A375 (cell line): ENCODE data around the gene EPHA8. TPM values are rescaled to one million over a fixed set of nuclear protein-coding genes. Genes with fewer than 3 reads are reported as not detected.

Experiments
- small RNA-seq: library from RNA; depleted of rRNA; stranded (forward); fragments of <200 nt; gene quantifications from one replicate; pipeline ENCODE3, GENCODE V24; 2014
- total RNA-seq: library from RNA; depleted of rRNA; stranded (reverse); fragments of >200 nt; shearing (Covaris generic); gene quantifications from 2 replicates; pipeline ENCODE4 v1.2.3, GENCODE V29; 2014; rRNA removed

Gene EPHA8
- 0.13 TPM in 1 of 2 replicates, not detected in the other for total RNA-seq

DNA sequence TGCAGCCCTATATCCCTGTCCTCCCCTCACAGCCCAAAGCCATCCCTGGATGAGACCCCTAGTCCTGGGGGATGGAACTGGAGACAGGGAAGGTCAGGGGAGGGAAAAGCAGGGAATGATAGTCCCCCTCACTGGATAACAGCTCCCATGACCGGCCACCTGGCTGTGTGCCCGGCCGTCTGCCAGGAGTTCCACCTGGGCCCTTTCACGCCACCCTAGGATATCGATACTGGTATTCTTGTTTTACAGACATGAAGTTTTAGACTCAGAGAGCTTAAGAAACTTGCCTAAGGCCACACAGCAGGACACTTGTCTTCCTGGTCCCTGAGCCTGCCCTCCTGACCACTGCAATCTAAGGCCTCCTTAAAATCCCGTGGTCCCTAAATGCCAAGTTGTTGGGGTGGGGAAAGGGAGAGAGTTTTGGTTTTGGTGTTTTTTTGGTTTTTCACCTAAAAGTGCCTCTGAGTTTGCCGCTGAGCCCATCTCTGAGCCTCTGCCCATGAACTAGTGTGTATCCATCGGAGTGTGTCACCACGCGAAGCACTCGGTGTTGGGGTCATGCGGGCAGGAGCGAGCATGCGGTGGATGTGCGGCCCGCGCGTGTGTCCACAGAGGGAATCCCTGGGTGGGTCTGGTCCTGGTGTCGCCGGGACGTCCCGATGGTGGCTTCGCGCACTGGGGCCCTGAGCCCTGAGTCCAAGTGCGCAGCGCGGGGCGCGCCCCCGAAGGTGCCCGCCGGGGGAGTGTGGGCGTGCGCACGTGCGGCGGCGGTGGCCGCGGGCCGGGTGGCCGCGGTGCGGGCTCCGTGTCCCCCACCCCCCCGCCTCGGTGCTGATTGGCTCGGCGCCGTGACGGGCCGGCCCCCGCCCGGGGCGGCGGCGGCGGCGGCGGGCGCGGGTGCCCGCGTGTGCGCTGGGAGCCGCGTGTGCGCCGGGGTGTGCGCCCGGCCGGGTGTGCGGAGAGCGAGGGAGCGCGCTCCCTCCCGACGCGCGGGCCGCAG is at the start of gene EPHA8:
Gene EPHA8, plus strand, starts transcription at position 906 of the 1,000 bp plus-strand sequence. CDS start 147 bp downstream, outside the sequence.

DNA sequence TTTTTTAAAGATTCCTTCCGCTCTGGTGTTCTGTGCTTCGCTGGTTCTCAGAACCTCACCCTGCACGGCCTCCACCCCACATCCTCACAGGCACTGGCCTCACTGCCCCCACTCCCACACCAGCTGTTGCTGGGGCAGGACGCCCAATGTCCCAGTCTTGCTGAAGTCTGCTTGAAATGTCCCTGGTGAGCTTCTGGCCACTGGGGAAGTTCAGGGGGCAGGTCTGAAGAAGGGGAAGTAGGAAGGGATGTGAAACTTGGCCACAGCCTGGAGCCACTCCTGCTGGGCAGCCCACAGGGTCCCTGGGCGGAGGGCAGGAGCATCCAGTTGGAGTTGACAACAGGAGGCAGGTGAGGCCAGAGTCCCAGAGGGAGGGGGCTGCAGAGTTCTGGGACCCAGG is 73.1 kb downstream of the EPHA8 start, which contains the start of gene C1QA:
Gene C1QA, plus strand, starts transcription at position 276 of the 400 bp plus-strand sequence. CDS start 989 bp downstream, outside the sequence.

DNA sequence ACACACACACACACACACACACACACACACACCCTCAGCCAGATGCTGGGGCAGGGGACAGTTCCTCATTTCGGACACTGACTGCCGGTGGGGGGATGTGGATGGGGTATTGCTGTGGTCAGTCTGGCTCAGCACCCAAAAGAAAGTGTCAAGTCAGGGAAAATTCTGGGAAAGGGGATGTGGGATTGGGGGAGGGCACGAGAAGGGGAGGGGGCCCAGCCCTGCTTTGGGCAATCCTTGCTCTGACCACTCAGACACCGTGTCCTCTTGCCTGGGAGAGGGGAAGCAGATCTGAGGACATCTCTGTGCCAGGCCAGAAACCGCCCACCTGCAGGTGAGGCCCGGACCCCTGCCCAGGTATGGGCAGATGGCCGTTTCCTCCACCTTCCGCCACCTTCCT is 80.1 kb downstream of the EPHA8 start, which contains the start of gene C1QC:
Gene C1QC, plus strand, starts transcription at position 253 of the 400 bp plus-strand sequence. CDS start 391 bp downstream, outside the sequence.

DNA sequence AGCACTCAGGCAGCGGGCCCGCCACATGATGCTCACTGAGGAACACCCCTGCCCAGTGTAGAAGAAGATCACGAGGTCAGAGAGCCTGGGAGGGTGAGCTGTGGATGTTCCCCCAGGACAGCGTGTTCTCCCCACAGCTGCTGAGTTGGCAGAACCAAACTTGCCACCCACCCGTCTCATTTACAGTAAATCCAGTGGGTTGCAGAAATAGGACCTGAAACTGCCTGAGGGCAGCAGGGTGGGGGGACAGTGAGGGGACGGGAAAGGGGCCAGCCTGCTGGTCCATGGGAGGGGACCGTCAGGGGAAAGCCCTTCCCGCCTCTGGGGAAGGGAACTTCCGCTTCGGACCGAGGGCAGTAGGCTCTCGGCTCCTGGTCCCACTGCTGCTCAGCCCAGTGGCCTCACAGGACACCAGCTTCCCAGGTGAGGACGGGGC is 89.6 kb downstream of the EPHA8 start, which contains the start of gene C1QB:
Gene C1QB, plus strand, starts transcription at position 356 of the 436 bp plus-strand sequence. CDS start 6,227 bp downstream, outside the sequence.

Small RNA genes within 50 kb of the gene (small RNA-seq; reads per million reads assigned to genes)
- not detected for gene MIR6127

Other genes starting within 250 kb of the EPHA8 start
- 12.7 and 14.1 TPM in 2 replicates for gene ZBTB40, start 111.6 kb upstream of the EPHA8 start, total RNA-seq
- gene C1QA, start 73.1 kb downstream of the EPHA8 start, total RNA-seq: not detected in 2 replicates
- not detected in 2 replicates for gene C1QC, start 80.1 kb downstream of the EPHA8 start, total RNA-seq
- not detected in 2 replicates for gene C1QB, start 89.7 kb downstream of the EPHA8 start, total RNA-seq
- gene EPHB2, start 147.3 kb downstream of the EPHA8 start, total RNA-seq: 8.0 and 8.2 TPM in 2 replicates